IMR-90 (cell line): ENCODE results near the gene PXN. TPM values are rescaled to one million over a fixed set of nuclear protein-coding genes. Genes with fewer than 3 reads are reported as not detected.

Experiments used
- ATAC-seq: fragments of 200-7000 bp; cut with Tn5 transposase; 2 replicates; pipeline ENCODE4 v1.9.1; 2020; ENCODE audit warnings: low read depth, mild to moderate bottlenecking, moderate library complexity
- BruUV-seq: library from RNA; stranded (reverse); fragments of 400-500 nt; replicated peaks from 2 replicates; lab custom pipeline; 2021; lab: Mats Ljungman, UMichigan
- CTCF ChIA-PET: fragments of 300-600 bp; formaldehyde crosslinking; extraction: SDS; loops from one replicate; lab custom pipeline; 2021; ENCODE audit warnings: antibody characterized with exemption; lab: Yijun Ruan, JAX
- POLR2A ChIA-PET: fragments of 300-600 bp; sonication (Branson Sonifier 250); formaldehyde crosslinking; loops from one replicate; lab custom pipeline; 2022; ENCODE audit warnings: antibody characterized with exemption; ENCODE audit not compliant: unreplicated experiment; lab: Charles Lee
- DNase-seq: peaks from one replicate; pipeline ENCODE4 v3.0.0; 2013
- H2AFZ ChIP-seq: replicated peaks from 2 replicates; pipeline ENCODE3; 2013; ENCODE audit warnings: low read length, mild to moderate bottlenecking; ENCODE audit not compliant: poor library complexity
- H2AK5ac ChIP-seq: 2 replicates; pipeline ENCODE4 v1.6.1; 2013; ENCODE audit warnings: low read depth, low read length, inconsistent platforms
- H2AK9ac ChIP-seq: replicated peaks from 2 replicates; pipeline ENCODE3; 2013; ENCODE audit warnings: mild to moderate bottlenecking, low read depth, low read length, moderate library complexity; ENCODE audit not compliant: poor library complexity
- H2BK120ac ChIP-seq: 2 replicates; pipeline ENCODE4 v1.6.1; 2013; ENCODE audit warnings: low read depth, low read length, inconsistent platforms
- H2BK15ac ChIP-seq: 3 replicates; pipeline ENCODE4 v1.6.1; 2013; ENCODE audit warnings: low read depth, low read length, inconsistent platforms
- H2BK20ac ChIP-seq: 2 replicates; pipeline ENCODE4 v1.6.1; 2013; ENCODE audit warnings: low read depth, mild to moderate bottlenecking, inconsistent platforms, low read length, moderate library complexity
- H2BK5ac ChIP-seq: 2 replicates; pipeline ENCODE4 v1.6.1; 2013; ENCODE audit warnings: mild to moderate bottlenecking, low read depth, low read length, inconsistent platforms; ENCODE audit not compliant: poor library complexity, severe bottlenecking
- H3K14ac ChIP-seq: replicated peaks from 2 replicates; pipeline ENCODE4 v1.6.1; 2013; ENCODE audit warnings: low read depth, low read length, inconsistent platforms
- H3K18ac ChIP-seq: 2 replicates; pipeline ENCODE4 v1.6.1; 2013; ENCODE audit warnings: low read depth, low read length, control low read depth
- H3K23ac ChIP-seq: 2 replicates; pipeline ENCODE4 v1.6.1; 2013; ENCODE audit warnings: low read depth, low read length, inconsistent platforms
- H3K27ac ChIP-seq: 2 replicates; pipeline ENCODE4 v1.5.1; 2013; ENCODE audit warnings: mild to moderate bottlenecking, control low read depth, low read length; ENCODE audit not compliant: insufficient read depth
- H3K27me3 ChIP-seq: 2 replicates; pipeline ENCODE4 v1.6.1; 2013; ENCODE audit warnings: low read length; ENCODE audit not compliant: control insufficient read depth, insufficient read depth
- H3K36me3 ChIP-seq: 2 replicates; pipeline ENCODE4 v1.6.1; 2013; ENCODE audit warnings: low read length, mixed read lengths; ENCODE audit not compliant: control insufficient read depth, insufficient read depth
- H3K4ac ChIP-seq: 2 replicates; pipeline ENCODE4 v1.6.1; 2013; ENCODE audit warnings: low read depth, low read length, inconsistent platforms
- H3K4me1 ChIP-seq: 2 replicates; pipeline ENCODE4 v1.6.1; 2013; ENCODE audit warnings: low read length, mixed read lengths; ENCODE audit not compliant: control insufficient read depth, insufficient read depth
- H3K4me2 ChIP-seq: 2 replicates; pipeline ENCODE4 v1.6.1; 2013; ENCODE audit warnings: low read depth, mild to moderate bottlenecking, control low read depth, low read length, moderate library complexity
- H3K4me3 ChIP-seq: 2 replicates; pipeline ENCODE4 v1.5.1; 2013; ENCODE audit warnings: low read depth, mild to moderate bottlenecking, control low read depth, low read length, moderate library complexity; ENCODE audit not compliant: insufficient read depth
- H3K56ac ChIP-seq: 2 replicates; pipeline ENCODE4 v1.6.1; 2013; ENCODE audit warnings: low read length, inconsistent platforms; ENCODE audit not compliant: insufficient read depth; ENCODE audit errors: extremely low read depth
- H3K79me1 ChIP-seq, 2 experiments: 2 replicates each; pipeline ENCODE4 v1.6.1; 2013; ENCODE audit warnings: low read length in 2 of 2, inconsistent platforms in 1 of 2, low read depth in 1 of 2
- H3K9ac ChIP-seq: 2 replicates; pipeline ENCODE4 v1.6.1; 2013; ENCODE audit warnings: low read depth, low read length, control low read depth
- H3K9me1 ChIP-seq: 2 replicates; pipeline ENCODE4 v1.6.1; 2013; ENCODE audit warnings: low read length, inconsistent platforms; ENCODE audit not compliant: insufficient read depth
- H3K9me3 ChIP-seq: 2 replicates; pipeline ENCODE4 v1.6.1; 2013; ENCODE audit warnings: low read length; ENCODE audit not compliant: control insufficient read depth, insufficient read depth
- H4K20me1 ChIP-seq: 2 replicates; pipeline ENCODE4 v1.6.1; 2013; ENCODE audit warnings: low read length, inconsistent platforms; ENCODE audit not compliant: insufficient read depth
- H4K5ac ChIP-seq: 2 replicates; pipeline ENCODE4 v1.6.1; 2013; ENCODE audit warnings: mild to moderate bottlenecking, low read depth, low read length, control low read depth
- H4K8ac ChIP-seq, 2 experiments: 2 replicates each; pipeline ENCODE4 v1.6.1; 2013; ENCODE audit warnings: low read depth in 2 of 2, low read length in 2 of 2, control low read depth in 1 of 2, inconsistent platforms in 1 of 2
- H4K91ac ChIP-seq: 2 replicates; pipeline ENCODE4 v1.6.1; 2013; ENCODE audit warnings: low read depth, low read length, inconsistent platforms; ENCODE audit not compliant: insufficient read depth
- BHLHE40 ChIP-seq: fragments of 150-350 bp; IDR thresholded peaks from 2 replicates; pipeline ENCODE4 v1.6.1; 2016; ENCODE audit warnings: mild to moderate bottlenecking, low read depth, low read length
- CEBPB ChIP-seq: IDR thresholded peaks from 2 replicates; pipeline ENCODE4 v1.6.1; 2012; ENCODE audit warnings: low read depth, low read length, improper control_type of control experiment
- CTCF ChIP-seq: conservative IDR thresholded peaks from 2 replicates; pipeline ENCODE4 v1.5.1; 2012; ENCODE audit warnings: mild to moderate bottlenecking, low read depth, low read length, improper control_type of control experiment
- ELK1 ChIP-seq: fragments of 150-350 bp; IDR thresholded peaks from 2 replicates; pipeline ENCODE4 v1.6.1; 2016; ENCODE audit warnings: low read depth, mild to moderate bottlenecking, low read length, moderate library complexity, borderline replicate concordance
- MAZ ChIP-seq: IDR thresholded peaks from 2 replicates; pipeline ENCODE4 v1.6.1; 2012; ENCODE audit warnings: low read depth, mild to moderate bottlenecking, low read length, improper control_type of control experiment, moderate library complexity, borderline replicate concordance
- NFE2L2 ChIP-seq: fragments of 150-350 bp; IDR thresholded peaks from 2 replicates; pipeline ENCODE4 v1.6.1; 2016; ENCODE audit warnings: low read depth, mild to moderate bottlenecking, low read length
- RAD21 ChIP-seq: IDR thresholded peaks from 2 replicates; pipeline ENCODE4 v1.6.1; 2012; ENCODE audit warnings: low read length, improper control_type of control experiment
- RCOR1 ChIP-seq: IDR thresholded peaks from 2 replicates; pipeline ENCODE4 v1.6.1; 2012; ENCODE audit warnings: mild to moderate bottlenecking, low read length, improper control_type of control experiment; ENCODE audit not compliant: insufficient replicate concordance
- RFX5 ChIP-seq: IDR thresholded peaks from 2 replicates; pipeline ENCODE4 v1.8.0; 2012; ENCODE audit warnings: low read depth, mild to moderate bottlenecking, low read length, moderate library complexity
- WGBS, 2 experiments: methylation state at CpG; one replicate each; pipeline versions ENCODE4 v1.1.5 to v1.1.7; 2013; ENCODE audit warnings: missing lambda C conversion rate in 2 of 2; ENCODE audit not compliant: insufficient read length in 1 of 2; ENCODE audit errors: extremely low coverage in 2 of 2; 5-methylcytosine and 5-hydroxymethylcytosine counted together
- dilution Hi-C: fragments of 300-500 bp; cut with HindIII; formaldehyde crosslinking; loops from one replicate; pipeline ENCODE4 v1.14.3; 2018; ENCODE audit warnings: low sequenced_read_pairs; ENCODE audit not compliant: unreplicated experiment
- in situ Hi-C: fragments of 300-500 bp; cut with MboI; formaldehyde crosslinking; loops from 3 replicates; pipeline ENCODE4 v1.14.3; 2019; ENCODE audit warnings: low sequenced_read_pairs, inconsistent platforms, mixed read lengths
- intact Hi-C: fragments of 100-400 bp; cut with micrococcal nuclease; formaldehyde crosslinking; loops from 2 replicates; pipeline ENCODE4 v1.10.0; 2022
- polyA plus RNA-seq, 3 experiments: library from polyadenylated mRNA; depleted of rRNA; stranded (reverse); fragments of >200 nt; gene quantifications; 2 replicates each; pipeline ENCODE4 v1.2.3, GENCODE V29; 2012; ENCODE audit warnings: low replicate concordance in 1 of 3
- total RNA-seq: library from RNA; depleted of rRNA; stranded (reverse); fragments of >200 nt; gene quantifications from 2 replicates; pipeline ENCODE4 v1.2.3, GENCODE V29; 2012

The PXN gene
- total and polyA plus RNA-seq, 2 of the 4 experiments (the other 2 are of a cell fraction), result 46.6 to 134 TPM

- H4K5ac ChIP-seq, result peak overlapping the region; percentile 62
- peak overlapping the region; percentile 4 for H2AFZ ChIP-seq
- no peak for TF ChIP-seq RFX5
- no peak for TF ChIP-seq RCOR1
- no peak for TF ChIP-seq MAZ
- TF ChIP-seq CTCF, result peak; percentile 35
- TF ChIP-seq NFE2L2, result no peak
- TF ChIP-seq BHLHE40, result no peak
- no peak for TF ChIP-seq CEBPB
- no peak for TF ChIP-seq RAD21
- TF ChIP-seq ELK1, result no peak
- H3K4me1 ChIP-seq, result peaks cover 70% of the 10 kb centered on the region
- peak overlapping the region; percentile 71; the same call in 2 of the 3 replicates for H2BK15ac ChIP-seq
- in situ Hi-C loops, result no loop called here
- no peaks in the 10 kb centered on the region for H3K27me3 ChIP-seq
- peak overlapping the region; percentile 99 for H2BK120ac ChIP-seq
- dilution Hi-C loops, result no loop called here
- H2AK9ac ChIP-seq, result peak overlapping the region; percentile 96
- H3K18ac ChIP-seq, result peak overlapping the region; percentile 76
- H3K79me1 ChIP-seq, result peaks cover 12 to 76% of the 10 kb centered on the region in 2 experiments; a peak in 3 of 4 replicates
- DNase-seq, result no peak
- H3K56ac ChIP-seq, result peak overlapping the region; percentile 93
- peak overlapping the region; percentile 51 for H3K4me2 ChIP-seq
- H3K23ac ChIP-seq, result peak overlapping the region; percentile 92
- peak overlapping the region; percentile 100 for H3K4ac ChIP-seq
- ChIA-PET POLR2A (interaction anchor here (0.6 to 2.3 kb wide), 5 partner anchors 9 to 57 kb away, joined by 3 to 14 read pairs (median 5); partner anchors contain the start of genes RNU4-2 and RPLP0), CTCF (interaction anchor here (0.7 to 2.8 kb wide), 9 partner anchors 8 to 34 kb away, joined by 3 to 14 read pairs (median 8); partner anchors contain the start of genes PXN and RPLP0)
- peak overlapping the region; percentile 67 for H3K9ac ChIP-seq
- H3K4me3 ChIP-seq, result no peak overlapping the region
- H3K27ac ChIP-seq, result peak overlapping the region; percentile 92
- intact Hi-C loops, result loop anchor here (2.0 kb wide), 1 partner anchor 13 kb away; no protein-coding TSS in a partner anchor
- H2AK5ac ChIP-seq, result peak overlapping the region; percentile 98
- 92% methylated on average over 8 of the region's 18 CpGs; no CpG with 5 or more reads in 1 of the 2 experiments for WGBS, 2 experiments
- no peak for ATAC-seq
- peaks cover 56% of the 10 kb centered on the region for H3K9me1 ChIP-seq
- H2BK20ac ChIP-seq, result peak overlapping the region; percentile 84
- H3K14ac ChIP-seq, result peak overlapping the region; percentile 95
- peak overlapping the region; percentile 93 for H2BK5ac ChIP-seq
- H4K20me1 ChIP-seq, result peaks cover 32% of the 10 kb centered on the region
- no peaks in the 10 kb centered on the region for H3K9me3 ChIP-seq
- H4K91ac ChIP-seq, result peak overlapping the region; percentile 94
- no peaks in the 10 kb centered on the region for H3K36me3 ChIP-seq
- BruUV-seq, result no TSS peak
- H4K8ac ChIP-seq, result peak overlapping the region; percentile 77 to 90
These were observed 29.9 kb downstream of the PXN start for GRCh38 chr12:120235369-120236323.
